Measurements from ENCODE around the gene SPSB3. TPM values are rescaled to one million over a fixed set of nuclear protein-coding genes. Genes with fewer than 3 reads are reported as not detected.

SPSB3 gene
- total RNA-seq, 2 donors from 2014 or later = 28.0 to 28.1 TPM

DNA sequence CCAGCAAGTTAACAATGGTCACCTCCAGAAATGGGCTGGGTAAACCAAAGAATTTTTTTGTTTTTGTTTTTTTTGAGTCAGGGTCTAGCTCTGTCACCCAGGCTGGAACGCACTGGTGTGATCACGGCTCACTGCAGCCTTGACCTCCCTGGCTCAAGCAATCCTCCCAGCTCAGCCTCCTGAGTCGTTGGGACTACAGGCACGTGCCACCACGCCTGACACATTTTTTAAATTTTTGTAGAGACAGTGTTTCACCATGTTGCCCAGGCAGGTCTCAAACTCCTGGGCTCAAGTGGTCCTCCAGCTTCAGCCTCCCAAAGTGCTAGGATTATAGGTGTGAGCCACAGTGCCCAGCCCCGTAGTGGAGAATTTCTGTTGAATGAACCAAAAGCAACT lies 1.7 kb downstream of the SPSB3 start:
- H3K4me1 ChIP-seq (ENCODE audit: control insufficient read depth, insufficient read depth, low read length) = peaks cover 8% of the 10 kb centered on the region
- Mint-ChIP-seq H3K4me1 (peaks cover 10% of the 10 kb centered on the region), H3K27me3 (ENCODE audit: insufficient read depth) (no peaks in the 10 kb centered on the region), H3K27ac (peak overlapping the region; percentile 17), H3K9me3 (no peaks in the 10 kb centered on the region), H3K36me3 (ENCODE audit: low read depth) (peaks cover 15% of the 10 kb centered on the region), H3K4me3 (peak overlapping the region; percentile 85)
- peak overlapping the region; percentile 96 for H3K4me3 ChIP-seq (ENCODE audit: low read length)
- no peak overlapping the region for H3K9ac ChIP-seq (ENCODE audit: extremely low read depth, low read length, poor library complexity, severe bottlenecking)
- H3K36me3 ChIP-seq (ENCODE audit: control insufficient read depth, insufficient read depth, low read length) = peaks cover 21% of the 10 kb centered on the region
- H3K27me3 ChIP-seq (ENCODE audit: control insufficient read depth, insufficient read depth, low read length, poor library complexity, severe bottlenecking) = no peaks in the 10 kb centered on the region
- DNase-seq = no peak
- TF ChIP-seq, protein P1, sequence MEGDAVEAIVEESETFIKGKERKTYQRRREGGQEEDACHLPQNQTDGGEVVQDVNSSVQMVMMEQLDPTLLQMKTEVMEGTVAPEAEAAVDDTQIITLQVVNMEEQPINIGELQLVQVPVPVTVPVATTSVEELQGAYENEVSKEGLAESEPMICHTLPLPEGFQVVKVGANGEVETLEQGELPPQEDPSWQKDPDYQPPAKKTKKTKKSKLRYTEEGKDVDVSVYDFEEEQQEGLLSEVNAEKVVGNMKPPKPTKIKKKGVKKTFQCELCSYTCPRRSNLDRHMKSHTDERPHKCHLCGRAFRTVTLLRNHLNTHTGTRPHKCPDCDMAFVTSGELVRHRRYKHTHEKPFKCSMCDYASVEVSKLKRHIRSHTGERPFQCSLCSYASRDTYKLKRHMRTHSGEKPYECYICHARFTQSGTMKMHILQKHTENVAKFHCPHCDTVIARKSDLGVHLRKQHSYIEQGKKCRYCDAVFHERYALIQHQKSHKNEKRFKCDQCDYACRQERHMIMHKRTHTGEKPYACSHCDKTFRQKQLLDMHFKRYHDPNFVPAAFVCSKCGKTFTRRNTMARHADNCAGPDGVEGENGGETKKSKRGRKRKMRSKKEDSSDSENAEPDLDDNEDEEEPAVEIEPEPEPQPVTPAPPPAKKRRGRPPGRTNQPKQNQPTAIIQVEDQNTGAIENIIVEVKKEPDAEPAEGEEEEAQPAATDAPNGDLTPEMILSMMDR (conservative IDR thresholded peaks at IDR 0.05) = no peak
- WGBS, 2 experiments (ENCODE audit: insufficient coverage in 1 of 2, insufficient read length in 1 of 2) = 87 to 96% methylated on average over 6 of the region's 6 CpGs
- H3K27ac ChIP-seq (ENCODE audit: low read depth, low read length) = no peak overlapping the region
- no peaks in the 10 kb centered on the region for H3K9me3 ChIP-seq (ENCODE audit: control insufficient read depth, low read length)

DNA sequence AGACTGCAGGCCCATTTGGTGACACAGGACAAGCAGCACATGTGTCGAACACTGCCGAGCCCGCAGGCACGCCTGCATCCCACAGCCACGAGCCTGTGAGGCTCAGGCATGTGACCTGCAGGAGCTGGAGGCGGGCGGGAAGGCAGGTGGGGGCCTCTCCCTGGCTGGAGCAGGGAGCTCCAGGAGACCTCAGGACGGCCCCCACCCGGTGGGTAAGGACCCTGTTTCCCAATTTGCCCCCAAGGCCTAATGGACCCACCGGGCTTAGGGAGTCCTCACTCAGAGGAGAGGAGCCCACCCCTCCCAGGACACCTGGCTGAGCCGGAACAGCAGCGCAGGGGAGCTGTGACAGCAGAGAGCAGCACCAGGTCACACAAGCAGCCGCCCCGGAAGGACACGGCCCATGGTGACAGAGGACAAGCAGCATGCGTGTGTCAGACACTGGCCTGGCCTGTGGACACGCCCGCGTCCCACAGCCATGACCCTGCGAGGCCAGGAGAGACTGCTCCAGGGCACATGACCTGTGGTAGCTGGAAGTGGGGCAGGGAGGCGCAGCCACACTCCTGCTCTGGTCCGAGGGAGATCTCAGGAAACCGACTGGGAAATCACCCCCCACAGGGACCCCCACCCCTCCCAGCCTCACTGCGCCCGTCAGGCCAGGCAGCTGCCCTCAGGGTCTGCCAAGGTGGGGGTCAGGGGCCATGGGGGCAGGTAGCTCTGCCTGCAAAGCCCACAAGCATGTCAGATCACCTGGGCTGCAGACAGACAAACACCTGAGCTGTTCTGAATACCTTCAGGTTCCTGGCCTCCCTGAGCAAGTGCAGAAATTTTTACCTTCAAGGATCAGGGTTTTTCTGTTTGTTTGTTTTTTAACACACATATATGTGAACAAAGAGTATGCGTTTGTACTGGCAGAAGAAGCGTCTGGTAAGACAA lies 2.4 kb downstream of the SPSB3 start:
- H3K4me3 ChIP-seq (ENCODE audit: low read length) = no peak overlapping the region
- peaks cover 8% of the 10 kb centered on the region for H3K4me1 ChIP-seq (ENCODE audit: control insufficient read depth, insufficient read depth, low read length)
- Mint-ChIP-seq H3K27me3 (ENCODE audit: insufficient read depth) (no peaks in the 10 kb centered on the region), H3K4me1 (peaks cover 10% of the 10 kb centered on the region), H3K4me3 (peak overlapping the region; percentile 85), H3K27ac (no peak overlapping the region), H3K9me3 (no peaks in the 10 kb centered on the region), H3K36me3 (ENCODE audit: low read depth) (peaks cover 12% of the 10 kb centered on the region)
- no peaks in the 10 kb centered on the region for H3K27me3 ChIP-seq (ENCODE audit: control insufficient read depth, insufficient read depth, low read length, poor library complexity, severe bottlenecking)
- H3K36me3 ChIP-seq (ENCODE audit: control insufficient read depth, insufficient read depth, low read length) = peaks cover 19% of the 10 kb centered on the region
- H3K9ac ChIP-seq (ENCODE audit: extremely low read depth, low read length, poor library complexity, severe bottlenecking) = no peak overlapping the region
- H3K9me3 ChIP-seq (ENCODE audit: control insufficient read depth, low read length) = no peaks in the 10 kb centered on the region
- TF ChIP-seq, protein P1 (conservative IDR thresholded peaks at IDR 0.05) = no peak
- DNase-seq = no peak
- no peak overlapping the region for H3K27ac ChIP-seq (ENCODE audit: low read depth, low read length)
- WGBS, 2 experiments (ENCODE audit: insufficient coverage in 1 of 2, insufficient read length in 1 of 2) = 92 to 93% methylated on average over 12 to 27 of the region's 27 CpGs

DNA sequence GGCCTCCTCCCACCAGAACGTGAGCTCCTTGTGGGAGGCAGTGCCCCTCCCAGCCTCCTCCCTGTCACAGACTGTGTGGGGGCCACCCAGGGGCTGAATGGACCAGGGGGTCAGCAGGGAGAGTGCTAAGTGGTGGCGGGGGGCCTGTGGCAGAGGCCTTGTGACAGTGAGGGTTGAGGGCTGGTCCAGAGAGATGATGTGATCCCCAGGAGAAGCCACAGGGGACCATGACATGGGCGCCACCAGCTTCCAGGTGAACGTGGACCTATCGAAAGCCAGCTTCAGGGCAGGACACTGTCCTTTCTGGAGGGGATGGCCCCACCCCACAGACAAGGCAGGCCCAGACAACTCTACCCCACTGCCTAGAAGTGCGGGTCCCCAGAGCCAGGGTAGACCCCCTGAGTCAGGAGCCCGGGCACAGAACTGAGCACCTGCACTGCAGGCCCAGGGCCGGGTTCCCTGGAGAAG lies 3.1 kb downstream of the SPSB3 start:
- Histone ChIP-seq H3K9me3 (ENCODE audit: control insufficient read depth, low read length) (no peaks in the 10 kb centered on the region), H3K4me3 (ENCODE audit: low read length) (no peak overlapping the region), H3K4me1 (ENCODE audit: control insufficient read depth, insufficient read depth, low read length) (peaks cover 8% of the 10 kb centered on the region), H3K9ac (ENCODE audit: extremely low read depth, low read length, poor library complexity, severe bottlenecking) (no peak overlapping the region), H3K27ac (ENCODE audit: low read depth, low read length) (no peak overlapping the region), H3K27me3 (ENCODE audit: control insufficient read depth, insufficient read depth, low read length, poor library complexity, severe bottlenecking) (no peaks in the 10 kb centered on the region), H3K36me3 (ENCODE audit: control insufficient read depth, insufficient read depth, low read length) (peaks cover 19% of the 10 kb centered on the region)
- no peak overlapping the region for H3K4me3 Mint-ChIP-seq
- no peak for DNase-seq
- WGBS, 2 experiments (ENCODE audit: insufficient coverage in 1 of 2, insufficient read length in 1 of 2) = 92% methylated on average over 4 to 8 of the region's 8 CpGs
- H3K27ac Mint-ChIP-seq = peak overlapping the region; percentile 66
- TF ChIP-seq, protein P1 (conservative IDR thresholded peaks at IDR 0.05) = no peak
- no peaks in the 10 kb centered on the region for H3K9me3 Mint-ChIP-seq
- peaks cover 11% of the 10 kb centered on the region for H3K36me3 Mint-ChIP-seq (ENCODE audit: low read depth)
- no peaks in the 10 kb centered on the region for H3K27me3 Mint-ChIP-seq (ENCODE audit: insufficient read depth)
- H3K4me1 Mint-ChIP-seq = peaks cover 10% of the 10 kb centered on the region

All from endodermal cell (in vitro differentiated cells).